GM20000 (cell line): ENCODE results near the gene TYROBP.
"Not testable (repeated sequence)": the region's sequence is repeated elsewhere in the genome, so short reads cannot be mapped to it uniquely, and the experiment has no call there.

Experiments
- DNase-seq: peaks from one replicate; pipeline ENCODE4 v3.0.0; 2012; ENCODE audit warnings: low spot score
- TF ChIP-seq, protein P1 (sequence below): IDR thresholded peaks from 2 replicates; pipeline ENCODE4 v1.5.1; 2012; ENCODE audit warnings: mild to moderate bottlenecking, control low read depth; ENCODE audit errors: extremely low read depth, missing control alignments

TYROBP gene

DNA sequence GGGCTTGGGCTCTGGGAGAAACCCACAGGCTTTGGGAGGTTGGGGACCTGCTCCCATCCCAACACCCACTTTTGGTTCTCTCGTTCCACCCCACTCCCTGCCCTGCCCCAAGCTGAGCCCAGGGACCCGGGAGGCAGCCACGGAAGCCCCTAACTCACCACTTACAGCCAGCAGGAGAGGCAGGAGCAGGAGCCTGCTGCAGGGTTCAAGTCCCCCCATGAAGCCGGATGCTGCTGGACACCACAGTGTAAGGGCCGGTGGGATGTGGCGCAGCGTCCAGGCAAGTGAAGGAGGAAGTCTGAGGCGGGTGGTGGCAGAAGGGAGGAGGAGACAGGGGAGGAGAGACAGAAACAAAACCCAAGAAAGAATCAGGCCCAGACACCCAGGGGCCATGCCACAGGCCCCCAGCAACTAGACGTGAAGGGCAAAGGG lies at the start of gene TYROBP:
Gene TYROBP, minus strand, starts transcription at position 286 of the 432 bp plus-strand sequence. Its CDS starts 67 bp downstream, at position 219.
- DNase-seq: peak; percentile 9
- TF ChIP-seq, protein P1, sequence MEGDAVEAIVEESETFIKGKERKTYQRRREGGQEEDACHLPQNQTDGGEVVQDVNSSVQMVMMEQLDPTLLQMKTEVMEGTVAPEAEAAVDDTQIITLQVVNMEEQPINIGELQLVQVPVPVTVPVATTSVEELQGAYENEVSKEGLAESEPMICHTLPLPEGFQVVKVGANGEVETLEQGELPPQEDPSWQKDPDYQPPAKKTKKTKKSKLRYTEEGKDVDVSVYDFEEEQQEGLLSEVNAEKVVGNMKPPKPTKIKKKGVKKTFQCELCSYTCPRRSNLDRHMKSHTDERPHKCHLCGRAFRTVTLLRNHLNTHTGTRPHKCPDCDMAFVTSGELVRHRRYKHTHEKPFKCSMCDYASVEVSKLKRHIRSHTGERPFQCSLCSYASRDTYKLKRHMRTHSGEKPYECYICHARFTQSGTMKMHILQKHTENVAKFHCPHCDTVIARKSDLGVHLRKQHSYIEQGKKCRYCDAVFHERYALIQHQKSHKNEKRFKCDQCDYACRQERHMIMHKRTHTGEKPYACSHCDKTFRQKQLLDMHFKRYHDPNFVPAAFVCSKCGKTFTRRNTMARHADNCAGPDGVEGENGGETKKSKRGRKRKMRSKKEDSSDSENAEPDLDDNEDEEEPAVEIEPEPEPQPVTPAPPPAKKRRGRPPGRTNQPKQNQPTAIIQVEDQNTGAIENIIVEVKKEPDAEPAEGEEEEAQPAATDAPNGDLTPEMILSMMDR: no peak

DNA sequence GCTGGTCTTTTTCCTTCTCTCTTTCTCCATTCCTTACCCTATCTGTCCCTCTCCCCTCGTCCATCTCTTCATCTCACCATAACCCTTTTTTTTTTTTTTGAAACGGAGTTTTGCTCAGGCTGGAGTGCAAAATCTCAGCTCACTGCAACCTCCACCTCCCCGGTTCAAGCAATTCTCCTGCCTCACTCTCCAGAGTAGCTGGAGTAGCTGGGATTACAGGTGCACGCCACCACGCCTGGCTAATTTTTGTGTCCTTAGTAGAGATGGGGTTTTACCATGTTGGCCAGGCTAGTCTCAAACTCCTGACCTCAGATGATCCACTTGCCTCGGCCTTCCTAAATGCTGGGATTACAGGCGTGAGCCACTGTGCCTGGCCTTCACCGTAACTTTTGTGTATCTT lies 49.3 kb upstream of the TYROBP start:
- not testable (repeated sequence) for DNase-seq

DNA sequence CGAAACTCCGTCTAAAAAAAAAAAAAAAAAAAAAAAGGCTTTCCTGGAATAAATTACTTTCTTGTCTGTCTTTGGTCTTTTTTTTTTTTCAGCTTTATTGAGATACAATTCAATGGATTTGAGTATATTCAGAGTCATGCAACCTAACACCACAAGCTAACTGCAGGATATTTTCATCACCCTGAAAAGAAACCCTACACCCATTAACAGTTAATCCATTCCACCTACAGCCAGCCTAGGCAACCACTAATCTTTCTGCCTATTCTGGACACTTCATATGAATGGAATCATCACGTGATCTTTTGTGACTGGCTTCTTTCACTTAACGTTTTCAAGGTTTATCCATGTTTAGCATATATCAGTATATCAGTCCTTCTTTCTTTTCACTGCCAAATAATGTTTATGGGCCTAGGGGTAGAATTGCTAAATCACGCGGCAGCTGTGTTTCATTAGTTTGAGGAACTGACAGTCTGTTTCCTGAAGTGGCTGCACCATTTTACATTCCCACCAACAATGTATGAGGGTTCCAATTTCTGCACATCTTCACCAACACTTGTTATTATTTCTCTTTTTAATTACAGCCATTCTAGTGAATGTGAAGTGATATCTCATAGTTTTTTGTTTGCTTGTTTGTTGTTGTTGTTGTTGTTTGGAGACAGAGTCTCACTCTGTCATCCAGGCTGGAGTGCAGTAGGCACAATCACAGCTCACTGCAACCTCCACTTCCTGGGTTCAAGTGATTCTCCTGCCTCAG lies 48.0 kb upstream of the TYROBP start:
- TF ChIP-seq, protein P1: no peak
- no peak for DNase-seq

DNA sequence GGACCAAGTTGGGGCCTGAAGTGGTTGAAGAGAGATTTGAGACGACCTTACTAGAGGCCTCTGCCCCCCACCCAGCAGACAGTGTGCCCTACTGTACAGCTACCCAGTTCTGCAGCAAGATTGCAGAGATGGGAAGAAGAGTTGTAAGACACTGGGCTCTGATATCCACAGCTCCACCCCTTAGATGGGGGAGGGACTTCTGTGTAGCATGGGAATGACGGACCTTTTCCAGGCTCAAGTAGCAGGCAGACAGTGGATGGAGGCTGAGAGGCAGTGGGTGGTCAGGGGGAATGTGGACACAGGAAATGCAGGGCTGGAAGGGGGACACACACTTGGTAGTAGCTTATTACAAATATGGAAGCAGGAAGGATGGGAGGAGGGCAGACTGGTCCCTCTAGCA lies 41.0 kb upstream of the TYROBP start:
- DNase-seq: no peak
- TF ChIP-seq, protein P1: no peak

DNA sequence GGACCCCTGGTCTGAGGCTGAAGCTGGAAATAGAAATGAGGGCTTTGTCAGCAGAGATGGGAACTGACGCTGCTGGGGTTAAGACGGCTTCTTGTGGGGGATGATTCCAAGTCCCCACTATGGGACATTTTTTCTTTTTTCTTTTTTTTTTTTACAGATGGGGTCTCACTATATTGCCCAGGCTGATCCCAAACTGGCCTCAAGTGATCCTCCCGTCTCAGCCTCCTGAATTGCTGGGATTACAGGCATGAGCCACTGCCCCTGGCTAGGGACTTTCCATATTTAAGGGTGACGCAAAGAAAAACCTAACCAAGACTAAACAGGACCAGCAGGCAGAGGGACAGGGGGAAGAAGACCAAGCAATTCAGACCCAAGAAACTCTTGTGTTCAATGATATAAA lies 38.1 kb upstream of the TYROBP start:
- peak; percentile 22 for DNase-seq
- TF ChIP-seq, protein P1: no peak

DNA sequence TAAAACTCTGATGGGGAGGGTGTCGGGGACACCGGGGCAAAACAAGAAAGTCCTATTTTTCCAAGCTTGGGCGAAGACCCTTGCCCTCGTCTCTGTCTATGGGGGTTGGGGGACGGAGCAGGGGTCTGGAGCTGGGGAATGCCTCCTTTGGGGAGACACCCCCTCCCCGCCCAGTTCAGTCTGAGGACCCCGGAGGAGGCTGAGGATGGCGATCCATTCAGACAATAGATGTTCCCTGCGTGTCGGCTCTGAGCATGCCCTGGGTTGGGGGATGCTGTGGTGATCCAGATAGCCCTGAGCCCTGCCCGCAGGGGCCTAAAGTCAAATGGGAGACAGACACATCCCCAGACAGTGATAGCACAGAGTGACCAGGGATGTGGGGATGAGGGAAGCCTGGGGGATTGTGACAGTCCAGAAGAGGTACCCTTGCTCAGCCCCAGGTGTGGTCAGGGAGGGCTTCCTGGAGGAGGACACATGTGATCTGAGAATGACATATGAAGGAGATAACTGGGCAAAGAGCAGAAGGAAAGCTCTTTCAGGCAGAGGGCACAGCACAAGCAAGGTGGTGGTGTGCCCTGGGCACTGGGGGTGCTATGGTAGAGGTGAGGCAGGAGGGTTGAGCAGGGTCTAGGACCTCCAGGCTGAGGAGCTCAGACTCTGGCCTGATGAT lies 37.2 kb upstream of the TYROBP start:
- no peak for DNase-seq
- TF ChIP-seq, protein P1: no peak

DNA sequence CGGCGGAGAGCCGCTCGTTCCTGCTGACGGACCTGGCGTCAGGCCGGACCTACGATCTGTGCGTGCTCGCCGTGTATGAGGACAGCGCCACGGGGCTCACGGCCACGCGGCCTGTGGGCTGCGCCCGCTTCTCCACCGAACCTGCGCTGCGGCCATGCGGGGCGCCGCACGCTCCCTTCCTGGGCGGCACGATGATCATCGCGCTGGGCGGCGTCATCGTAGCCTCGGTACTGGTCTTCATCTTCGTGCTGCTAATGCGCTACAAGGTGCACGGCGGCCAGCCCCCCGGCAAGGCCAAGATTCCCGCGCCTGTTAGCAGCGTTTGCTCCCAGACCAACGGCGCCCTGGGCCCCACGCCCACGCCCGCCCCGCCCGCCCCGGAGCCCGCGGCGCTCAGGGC lies 36.5 kb upstream of the TYROBP start:
- TF ChIP-seq, protein P1: no peak

More for the DNA sequence above, 36.5 kb upstream of the TYROBP start:
- DNase-seq: no peak
